ENCODE measurements around the gene YWHAE. TPM values are rescaled to one million over a fixed set of nuclear protein-coding genes. Genes with fewer than 3 reads are reported as not detected.

YWHAE gene
- total and polyA plus RNA-seq, 9 donors: 258 to 826 (median 761) TPM

GRCh38 chr17:1302761-1303160, 97.3 kb downstream of the YWHAE start:
- Histone ChIP-seq H3K27me3 (ENCODE audit: control insufficient read depth, insufficient read depth, low read length) (peaks cover 32% of the 10 kb centered on the region), H3K4me1 (ENCODE audit: control insufficient read depth, insufficient read depth, low read length) (peaks cover 13% of the 10 kb centered on the region), H3K4me3 (ENCODE audit: low read length) (no peak overlapping the region), H3K27ac (ENCODE audit: low read length) (no peak overlapping the region), H3K9me3 (replicated peaks; ENCODE audit: control insufficient read depth, low read depth, low read length) (no peaks in the 10 kb centered on the region), H3K36me3 (ENCODE audit: control insufficient read depth, insufficient read depth, low read length) (no peaks in the 10 kb centered on the region)
- 79% methylated on average over 15 of the region's 18 CpGs for WGBS (ENCODE audit: insufficient coverage)
- no peak for DNase-seq

- Histone ChIP-seq H3K36me3 (ENCODE audit: control insufficient read depth, insufficient read depth, low read length) (no peaks in the 10 kb centered on the region), H3K27me3 (ENCODE audit: control insufficient read depth, insufficient read depth, low read length) (peaks cover 34% of the 10 kb centered on the region), H3K27ac (ENCODE audit: low read length) (no peak overlapping the region), H3K4me3 (ENCODE audit: low read length) (no peak overlapping the region), H3K4me1 (ENCODE audit: control insufficient read depth, insufficient read depth, low read length) (peaks cover 13% of the 10 kb centered on the region), H3K9me3 (replicated peaks; ENCODE audit: control insufficient read depth, low read depth, low read length) (no peaks in the 10 kb centered on the region)
- 51% methylated on average over 9 of the region's 14 CpGs for WGBS (ENCODE audit: insufficient coverage)
- no peak for DNase-seq
Measured at GRCh38 chr17:1301546-1301945, 98.5 kb downstream of the YWHAE start.

- WGBS (ENCODE audit: insufficient coverage): 71% methylated on average over 14 of the region's 17 CpGs
- no peaks in the 10 kb centered on the region for H3K36me3 ChIP-seq (ENCODE audit: control insufficient read depth, insufficient read depth, low read length)
- H3K4me1 ChIP-seq (ENCODE audit: control insufficient read depth, insufficient read depth, low read length): peaks cover 13% of the 10 kb centered on the region
- peaks cover 36% of the 10 kb centered on the region for H3K27me3 ChIP-seq (ENCODE audit: control insufficient read depth, insufficient read depth, low read length)
- H3K9me3 ChIP-seq (replicated peaks; ENCODE audit: control insufficient read depth, low read depth, low read length): no peaks in the 10 kb centered on the region
- no peak for DNase-seq
- H3K4me3 ChIP-seq (ENCODE audit: low read length): no peak overlapping the region
- no peak overlapping the region for H3K27ac ChIP-seq (ENCODE audit: low read length)
Measured at GRCh38 chr17:1300371-1300905, 99.6 kb downstream of the YWHAE start.

GRCh38 chr17:1299552-1300370, 100.3 kb downstream of the YWHAE start:
- H3K4me1 ChIP-seq (ENCODE audit: control insufficient read depth, insufficient read depth, low read length): peaks cover 13% of the 10 kb centered on the region
- H3K9me3 ChIP-seq (replicated peaks; ENCODE audit: control insufficient read depth, low read depth, low read length): no peaks in the 10 kb centered on the region
- H3K27me3 ChIP-seq (ENCODE audit: control insufficient read depth, insufficient read depth, low read length): peaks cover 36% of the 10 kb centered on the region
- 49% methylated on average over 11 of the region's 22 CpGs for WGBS (ENCODE audit: insufficient coverage)
- H3K36me3 ChIP-seq (ENCODE audit: control insufficient read depth, insufficient read depth, low read length): no peaks in the 10 kb centered on the region
- no peak overlapping the region for H3K27ac ChIP-seq (ENCODE audit: low read length)
- DNase-seq: no peak
- no peak overlapping the region for H3K4me3 ChIP-seq (ENCODE audit: low read length)

GRCh38 chr17:1298606-1299005, 101.4 kb downstream of the YWHAE start:
- no peak overlapping the region for H3K4me3 ChIP-seq (ENCODE audit: low read length)
- H3K9me3 ChIP-seq (replicated peaks; ENCODE audit: control insufficient read depth, low read depth, low read length): no peaks in the 10 kb centered on the region
- H3K36me3 ChIP-seq (ENCODE audit: control insufficient read depth, insufficient read depth, low read length): no peaks in the 10 kb centered on the region
- WGBS (ENCODE audit: insufficient coverage): 7% methylated on average over 24 of the region's 24 CpGs
- H3K27ac ChIP-seq (ENCODE audit: low read length): no peak overlapping the region
- DNase-seq: no peak
- H3K4me1 ChIP-seq (ENCODE audit: control insufficient read depth, insufficient read depth, low read length): peaks cover 13% of the 10 kb centered on the region
- peaks cover 36% of the 10 kb centered on the region for H3K27me3 ChIP-seq (ENCODE audit: control insufficient read depth, insufficient read depth, low read length)

Other genes starting within 250 kb of the YWHAE start
- gene ABR, start 220.2 kb downstream of the YWHAE start, total RNA-seq: 21.4 TPM
- 10 to 100 TPM; 31.0 to 58.3 (median 41.5) TPM for gene ABR, start 220.2 kb downstream of the YWHAE start, polyA plus RNA-seq (ENCODE audit: insufficient read depth in 1 of 8, insufficient read length in 8 of 8, low replicate concordance in 1 of 8)
- gene BHLHA9, start 129.8 kb downstream of the YWHAE start, total RNA-seq: not detected
- gene BHLHA9, start 129.8 kb downstream of the YWHAE start, polyA plus RNA-seq (ENCODE audit: insufficient read depth in 1 of 8, insufficient read length in 8 of 8, low replicate concordance in 1 of 8): not detected
- under 0.01 TPM for gene TRARG1, start 120.6 kb downstream of the YWHAE start, total RNA-seq
- gene TRARG1, start 120.6 kb downstream of the YWHAE start, polyA plus RNA-seq (ENCODE audit: insufficient read depth in 1 of 8, insufficient read length in 8 of 8, low replicate concordance in 1 of 8): not detected
- gene CRK, start 56.0 kb upstream of the YWHAE start, total RNA-seq: 46.3 TPM
- gene CRK, start 56.0 kb upstream of the YWHAE start, polyA plus RNA-seq (ENCODE audit: insufficient read depth in 1 of 8, insufficient read length in 8 of 8, low replicate concordance in 1 of 8): 10 to 100 TPM; 34.0 to 56.1 (median 42.9) TPM
- gene MYO1C, start 92.5 kb upstream of the YWHAE start, total RNA-seq: 48.7 TPM
- gene MYO1C, start 92.5 kb upstream of the YWHAE start, polyA plus RNA-seq (ENCODE audit: insufficient read depth in 1 of 8, insufficient read length in 8 of 8, low replicate concordance in 1 of 8): 10 to 100 TPM; 75.8 to 90.2 (median 81.5) TPM
- gene INPP5K, start 116.4 kb upstream of the YWHAE start, total RNA-seq: 13.8 TPM
- 10 to 100 TPM; 21.2 to 31.5 (median 25.2) TPM for gene INPP5K, start 116.4 kb upstream of the YWHAE start, polyA plus RNA-seq (ENCODE audit: insufficient read depth in 1 of 8, insufficient read length in 8 of 8, low replicate concordance in 1 of 8)
- gene PITPNA, start 162.6 kb upstream of the YWHAE start, total RNA-seq: 9.1 TPM
- 10 to 100 TPM; 22.8 to 36.7 (median 28.6) TPM for gene PITPNA, start 162.6 kb upstream of the YWHAE start, polyA plus RNA-seq (ENCODE audit: insufficient read depth in 1 of 8, insufficient read length in 8 of 8, low replicate concordance in 1 of 8)
- gene SLC43A2, start 228.6 kb upstream of the YWHAE start, total RNA-seq: 3.8 TPM
- gene SLC43A2, start 228.6 kb upstream of the YWHAE start, polyA plus RNA-seq (ENCODE audit: insufficient read depth in 1 of 8, insufficient read length in 8 of 8, low replicate concordance in 1 of 8): 1 to 10 TPM; 3.4 to 8.6 (median 3.9) TPM
- gene SCARF1, start 245.5 kb upstream of the YWHAE start, total RNA-seq: 7.6 TPM
- 10 to 100 TPM in 1 of 8 donors, 1 to 10 TPM in 7; 7.0 to 11.8 (median 8.6) TPM for gene SCARF1, start 245.5 kb upstream of the YWHAE start, polyA plus RNA-seq (ENCODE audit: insufficient read depth in 1 of 8, insufficient read length in 8 of 8, low replicate concordance in 1 of 8)
- 5.7 TPM for gene RILP, start 249.6 kb upstream of the YWHAE start, total RNA-seq
- 1 to 10 TPM; 4.0 to 5.2 (median 4.5) TPM for gene RILP, start 249.6 kb upstream of the YWHAE start, polyA plus RNA-seq (ENCODE audit: insufficient read depth in 1 of 8, insufficient read length in 8 of 8, low replicate concordance in 1 of 8)

All from muscle of leg (tissue), 11 donors.